RWPE2 (cell line): ENCODE data around the gene NAA60.

Source experiments
- ATAC-seq: fragments of 200-7000 bp; cut with Tn5 transposase; 3 replicates; pipeline ENCODE4 v1.9.1; 2021; ENCODE audit warnings: low read depth
- DNase-seq: peaks from one replicate; pipeline ENCODE4 v3.0.0-alpha.2; 2020; ENCODE audit warnings: low spot score
- H3K27ac ChIP-seq: fragments of 450-650 bp; 2 replicates; pipeline ENCODE4 v1.5.1; 2017; ENCODE audit warnings: mild to moderate bottlenecking; ENCODE audit not compliant: poor library complexity, severe bottlenecking
- H3K27me3 ChIP-seq: fragments of 250-450 bp; sonication (Bioruptor Pico); 2 replicates; pipeline ENCODE4 v1.5.1; 2021; ENCODE audit warnings: mild to moderate bottlenecking, moderate library complexity; ENCODE audit not compliant: insufficient read depth, poor library complexity, severe bottlenecking
- H3K36me3 ChIP-seq: fragments of 250-450 bp; sonication (Bioruptor Pico); 2 replicates; pipeline ENCODE4 v1.5.1; 2020; ENCODE audit warnings: low read depth, mild to moderate bottlenecking, moderate library complexity
- H3K4me1 ChIP-seq: fragments of 250-450 bp; sonication (Bioruptor Pico); 2 replicates; pipeline ENCODE4 v1.5.1; 2021; ENCODE audit warnings: mild to moderate bottlenecking, moderate library complexity; ENCODE audit not compliant: insufficient read depth, poor library complexity, severe bottlenecking
- H3K4me3 ChIP-seq: fragments of 250-450 bp; sonication (Bioruptor Pico); 2 replicates; pipeline ENCODE4 v1.5.1; 2021; ENCODE audit warnings: mild to moderate bottlenecking, moderate library complexity; ENCODE audit not compliant: severe bottlenecking
- H3K9me3 ChIP-seq: fragments of 250-450 bp; sonication (Bioruptor Pico); 2 replicates; pipeline ENCODE4 v1.5.1; 2021; ENCODE audit warnings: mild to moderate bottlenecking, moderate library complexity; ENCODE audit not compliant: severe bottlenecking
- CTCF ChIP-seq: fragments of 450-650 bp; IDR thresholded peaks from one replicate; pipeline ENCODE4 v1.5.1; 2017; ENCODE audit warnings: mild to moderate bottlenecking, moderate library complexity; ENCODE audit not compliant: poor library complexity, severe bottlenecking

NAA60 gene

GRCh38 chr16:3408561-3409197, 34.8 kb upstream of the NAA60 start:
- DNase-seq (no peak), ATAC-seq (no peak)
- Histone ChIP-seq H3K27ac (no peak overlapping the region), H3K9me3 (peaks cover 22% of the 10 kb centered on the region), H3K27me3 (no peaks in the 10 kb centered on the region), H3K4me3 (no peak overlapping the region), H3K36me3 (peaks cover 45% of the 10 kb centered on the region), H3K4me1 (no peaks in the 10 kb centered on the region)
- TF ChIP-seq CTCF: no peak

- ATAC-seq (no peak), DNase-seq (no peak)
- peaks cover 5% of the 10 kb centered on the region for H3K9me3 ChIP-seq
- peaks cover 5% of the 10 kb centered on the region for H3K36me3 ChIP-seq
- H3K27me3 ChIP-seq: no peaks in the 10 kb centered on the region
- H3K27ac ChIP-seq: no peak overlapping the region
- TF ChIP-seq CTCF: no peak
- no peaks in the 10 kb centered on the region for H3K4me1 ChIP-seq
- H3K4me3 ChIP-seq: no peak overlapping the region
These were observed 29.6 kb upstream of the NAA60 start for GRCh38 chr16:3413730-3414379.

GRCh38 chr16:3431779-3432219, 11.7 kb upstream of the NAA60 start:
- no peak overlapping the region for H3K27ac ChIP-seq
- no peaks in the 10 kb centered on the region for H3K4me1 ChIP-seq
- H3K4me3 ChIP-seq: no peak overlapping the region
- TF ChIP-seq CTCF: no peak
- H3K27me3 ChIP-seq: peaks cover 9% of the 10 kb centered on the region
- no peak for ATAC-seq
- no peaks in the 10 kb centered on the region for H3K9me3 ChIP-seq
- peaks cover 13% of the 10 kb centered on the region for H3K36me3 ChIP-seq
- no peak for DNase-seq

GRCh38 chr16:3434373-3434772, 9.1 kb upstream of the NAA60 start:
- H3K9me3 ChIP-seq: no peaks in the 10 kb centered on the region
- ATAC-seq (no peak), DNase-seq (no peak)
- H3K4me1 ChIP-seq: no peaks in the 10 kb centered on the region
- peaks cover 9% of the 10 kb centered on the region for H3K27me3 ChIP-seq
- no peak for TF ChIP-seq CTCF
- no peak overlapping the region for H3K4me3 ChIP-seq
- no peak overlapping the region for H3K27ac ChIP-seq
- H3K36me3 ChIP-seq: peaks cover 16% of the 10 kb centered on the region

GRCh38 chr16:3439637-3440036, 3.8 kb upstream of the NAA60 start:
- Histone ChIP-seq H3K36me3 (peaks cover 28% of the 10 kb centered on the region), H3K27me3 (peaks cover 9% of the 10 kb centered on the region), H3K4me1 (no peaks in the 10 kb centered on the region), H3K9me3 (no peaks in the 10 kb centered on the region), H3K27ac (no peak overlapping the region), H3K4me3 (no peak overlapping the region)
- no peak for TF ChIP-seq CTCF
- no peak for DNase-seq
- ATAC-seq: no peak
